GM21423 (cell line): ENCODE results near the gene BLNK.

ENCODE experiments used
- ATAC-seq: cut with Tn5 transposase; IDR thresholded peaks from one replicate; pipeline ENCODE4 v1.9.1; 2021; ENCODE audit warnings: mild to moderate bottlenecking, moderate library complexity; ENCODE audit not compliant: unreplicated experiment

Gene BLNK

GRCh38 chr10:96165726-96166125 lies 105.6 kb downstream of the BLNK start:
- ATAC-seq = no peak

GRCh38 chr10:96153070-96153469 lies 118.3 kb downstream of the BLNK start:
- no peak for ATAC-seq

- no peak for ATAC-seq
These were observed 118.9 kb downstream of the BLNK start for GRCh38 chr10:96152437-96152836.
